Gastrocnemius medialis (tissue), 4 donors: Measurements from ENCODE around the gene PRDM2.

ENCODE experiments used
- CTCF ChIP-seq, 5 experiments: fragments of 450-650 bp in 3 of 5; fragments of 200-600 bp in 2 of 5; sonication (generic) in 2 of 5; IDR thresholded peaks in 4 of 5; conservative IDR thresholded peaks in 1 of 5; 1 replicate in 4 of 5; 2 replicates in 1 of 5; pipeline ENCODE4 v1.5.1; 2016 to 2019; ENCODE audit warnings: antibody characterized with exemption in 5 of 5, mild to moderate bottlenecking in 3 of 5, moderate library complexity in 3 of 5
- POLR2A ChIP-seq, 2 donors: fragments of 450-650 bp; IDR thresholded peaks; one replicate each; pipeline ENCODE4 v1.6.1; 2017; ENCODE audit warnings: antibody characterized with exemption in 2 of 2, mild to moderate bottlenecking in 2 of 2, moderate library complexity in 2 of 2

DNA sequence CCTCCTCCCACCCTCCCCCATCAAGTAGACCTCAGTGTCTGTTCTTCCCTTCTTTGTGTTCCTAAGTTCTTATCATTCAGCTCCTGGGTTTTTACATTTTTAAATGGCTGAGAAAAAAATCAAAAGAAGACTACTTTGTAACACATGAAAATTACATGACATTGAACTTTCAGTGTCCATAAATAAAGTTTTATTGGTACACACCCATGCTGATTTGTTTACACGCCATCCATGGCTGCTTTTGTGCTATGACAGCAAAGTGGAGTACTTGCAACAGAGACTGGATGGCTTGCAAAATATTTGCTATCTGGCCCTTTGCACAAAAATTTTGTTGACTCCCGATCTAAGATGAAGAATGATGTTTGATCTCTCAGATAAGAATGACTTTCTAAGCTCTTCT is 171.4 kb downstream of the PRDM2 start:
- TF ChIP-seq CTCF (IDR thresholded peaks at IDR 0.05 in 4 of 5, conservative IDR thresholded peaks at IDR 0.05 in 1 of 5) (no peak), POLR2A (IDR thresholded peaks at IDR 0.05) (no peak)
